B cell (primary cell): ENCODE results near the gene TRAPPC1. TPM values are rescaled to one million over a fixed set of nuclear protein-coding genes. Genes with fewer than 3 reads are reported as not detected.

Experiments used
- ATAC-seq: fragments of 200-7000 bp; cut with Tn5 transposase; one replicate; pipeline ENCODE4 v1.10.0; 2021; ENCODE audit warnings: low read depth, mild to moderate bottlenecking, moderate number of reproducible peaks, moderate library complexity
- CTCF ChIA-PET: fragments of 350-600 bp; sonication (Branson Sonifier 250); formaldehyde crosslinking; loops from one replicate; lab custom pipeline; 2021; ENCODE audit warnings: antibody characterized with exemption, inconsistent platforms; lab: Charles Lee
- POLR2A ChIA-PET: fragments of 350-600 bp; sonication (Branson Sonifier 250); formaldehyde crosslinking; loops from one replicate; lab custom pipeline; 2021; ENCODE audit warnings: antibody characterized with exemption; lab: Charles Lee
- DNase-seq: peaks from one replicate; pipeline ENCODE4 v3.0.0; 2013
- H2AFZ ChIP-seq: 2 replicates; pipeline ENCODE4 v1.6.1; 2012; ENCODE audit warnings: mild to moderate bottlenecking, low read depth, low read length; ENCODE audit not compliant: insufficient read depth, poor library complexity, severe bottlenecking
- H3K27ac ChIP-seq, 2 donors: 1 replicate in 1 of 2; 2 replicates in 1 of 2; pipeline ENCODE4 v1.5.1; 2012 to 2013; ENCODE audit warnings: low read length in 2 of 2, mild to moderate bottlenecking in 2 of 2, moderate library complexity in 1 of 2
- H3K27me3 ChIP-seq, 4 experiments: fragments of 200-600 bp in 1 of 4; sonication (generic) in 1 of 4; replicated peaks in 1 of 4; 1 replicate in 2 of 4; 2 replicates in 2 of 4; pipeline versions ENCODE4 v1.6.1 to v1.7.0; 2013 to 2016; ENCODE audit warnings: low read length in 3 of 4, mild to moderate bottlenecking in 2 of 4, mixed read lengths in 1 of 4, moderate library complexity in 1 of 4; ENCODE audit not compliant: insufficient read depth in 4 of 4, control insufficient read depth in 3 of 4; ENCODE audit errors: control extremely low read depth in 1 of 4
- H3K36me3 ChIP-seq, 2 experiments: replicated peaks in 1 of 2; 1 replicate in 1 of 2; 2 replicates in 1 of 2; pipeline versions ENCODE4 v1.6.1 to v1.7.1; 2013; ENCODE audit warnings: low read length in 1 of 2; ENCODE audit not compliant: insufficient read depth in 2 of 2, control insufficient read depth in 1 of 2; ENCODE audit errors: control extremely low read depth in 1 of 2, extremely low read depth in 1 of 2
- H3K4me1 ChIP-seq, 2 donors: fragments of 200-600 bp in 1 of 2; sonication (generic) in 1 of 2; 1 replicate in 1 of 2; 2 replicates in 1 of 2; pipeline versions ENCODE4 v1.5.1 to v1.6.1; 2013 to 2017; ENCODE audit warnings: low read length in 2 of 2; ENCODE audit not compliant: control insufficient read depth in 2 of 2, insufficient read depth in 2 of 2
- H3K4me2 ChIP-seq: replicated peaks from 2 replicates; pipeline ENCODE3; 2012; ENCODE audit warnings: mild to moderate bottlenecking, low read depth, low read length; ENCODE audit not compliant: poor library complexity, severe bottlenecking
- H3K4me3 ChIP-seq, 5 experiments: fragments of 200-600 bp in 1 of 5; sonication (generic) in 1 of 5; 1 replicate in 3 of 5; 2 replicates in 2 of 5; pipeline versions ENCODE4 v1.5.1 to v1.7.0; 2011 to 2016; ENCODE audit warnings: low read length in 4 of 5, mild to moderate bottlenecking in 4 of 5, low read depth in 2 of 5, control low read depth in 1 of 5, moderate library complexity in 1 of 5; ENCODE audit not compliant: insufficient read depth in 1 of 5; ENCODE audit errors: control extremely low read depth in 1 of 5, extremely low read depth in 1 of 5
- H3K79me2 ChIP-seq: fragments of 200-600 bp; sonication (generic); one replicate; pipeline ENCODE4 v1.6.0; 2016; ENCODE audit warnings: low read length; ENCODE audit not compliant: control insufficient read depth, insufficient read depth
- H3K9ac ChIP-seq: fragments of 200-600 bp; sonication (generic); 2 replicates; pipeline ENCODE4 v1.6.1; 2017; ENCODE audit warnings: mild to moderate bottlenecking, low read length, moderate library complexity
- H3K9me3 ChIP-seq, 3 donors: one replicate each; pipeline versions ENCODE4 v1.6.1 to v1.7.1; 2013; ENCODE audit warnings: low read length in 2 of 3; ENCODE audit not compliant: control insufficient read depth in 2 of 3, insufficient read depth in 1 of 3; ENCODE audit errors: control extremely low read depth in 1 of 3
- H4K20me1 ChIP-seq: 2 replicates; pipeline ENCODE4 v1.6.0; 2012; ENCODE audit warnings: mild to moderate bottlenecking, low read length; ENCODE audit not compliant: insufficient read depth, control insufficient read depth, poor library complexity, severe bottlenecking
- H3K27ac Mint-ChIP-seq: one replicate; pipeline ENCODE4 v1.8.0; 2021; ENCODE audit warnings: mixed read lengths
- H3K27me3 Mint-ChIP-seq: one replicate; pipeline ENCODE4 v1.8.0; 2021; ENCODE audit warnings: mixed read lengths
- H3K4me1 Mint-ChIP-seq: one replicate; pipeline ENCODE4 v1.8.0; 2021; ENCODE audit warnings: mixed read lengths
- H3K4me3 Mint-ChIP-seq: one replicate; pipeline ENCODE4 v1.8.0; 2021; ENCODE audit warnings: mixed read lengths
- H3K9me3 Mint-ChIP-seq: one replicate; pipeline ENCODE4 v1.8.0; 2022; ENCODE audit warnings: mixed read lengths; ENCODE audit not compliant: insufficient read depth
- CTCF ChIP-seq: fragments of 200-600 bp; IDR thresholded peaks from one replicate; pipeline ENCODE4 v1.8.0; 2022; ENCODE audit warnings: antibody characterized with exemption, mild to moderate bottlenecking
- EZH2 ChIP-seq: IDR thresholded peaks from 2 replicates; pipeline ENCODE4 v1.6.1; 2012; ENCODE audit warnings: borderline replicate concordance, low read depth, mild to moderate bottlenecking, moderate library complexity, low read length; ENCODE audit not compliant: insufficient read depth, poor library complexity, severe bottlenecking
- WGBS: methylation state at CpG from one replicate; pipeline ENCODE4 v1.1.5; 2013; ENCODE audit warnings: missing lambda C conversion rate; ENCODE audit not compliant: insufficient coverage; 5-methylcytosine and 5-hydroxymethylcytosine counted together
- intact Hi-C: fragments of 100-400 bp; cut with micrococcal nuclease; formaldehyde crosslinking; loops from one replicate; pipeline ENCODE4 v1.10.0; 2022
- polyA plus RNA-seq: library from polyadenylated mRNA; depleted of rRNA; stranded (reverse); fragments of >200 nt; gene quantifications from 2 replicates; pipeline ENCODE4 v1.2.3, GENCODE V29; 2012
- total RNA-seq, 2 donors: library from RNA; stranded (reverse); fragments of 120-200 nt in 1 of 2; gene quantifications; 1 replicate in 1 of 2; 2 replicates in 1 of 2; pipeline versions ENCODE4 v1.2.3 to v1.2.4, GENCODE V29; 2013 to 2022

TRAPPC1 gene
- total and polyA plus RNA-seq, 2 donors (not counting 1 experiment from before 2014, with no cell fraction given), result 118 to 173 TPM

DNA sequence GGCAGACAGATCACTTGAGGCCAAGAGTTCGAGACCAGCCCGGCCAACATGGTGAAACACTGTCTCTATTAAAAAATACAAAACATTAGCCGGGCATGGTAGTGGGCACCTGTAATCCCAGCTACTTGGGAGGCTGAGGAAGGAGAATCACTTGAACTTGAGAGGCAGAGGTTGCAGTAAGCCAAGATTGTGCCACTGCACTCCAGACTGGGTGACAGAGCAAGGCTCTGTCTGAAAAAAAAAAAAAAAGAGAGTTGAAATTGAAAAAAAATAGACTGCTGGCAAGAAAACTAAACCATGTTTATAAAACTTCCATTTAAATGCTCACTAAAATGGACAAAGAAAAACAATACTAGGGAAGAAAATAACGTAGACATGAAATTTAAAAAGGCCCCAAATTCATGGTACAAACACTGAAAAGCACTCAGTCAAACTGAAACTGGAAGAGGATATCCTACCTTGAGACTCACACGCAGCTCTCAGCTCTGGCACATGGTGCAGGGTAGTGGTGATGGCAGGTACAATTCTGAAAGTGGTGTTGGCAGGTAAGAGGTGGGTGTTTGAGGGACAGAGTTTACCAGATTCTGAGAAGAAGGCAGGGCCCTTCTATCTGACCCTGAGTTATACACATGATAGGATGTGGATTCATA lies 19.5 kb upstream of the TRAPPC1 start:
- H3K4me1 Mint-ChIP-seq, result peaks cover 11% of the 10 kb centered on the region
- Histone ChIP-seq H3K4me1 (peaks cover 8 to 9% of the 10 kb centered on the region in 2 donors), H2AFZ (peak overlapping the region; percentile 47), H4K20me1 (no peaks in the 10 kb centered on the region), H3K4me3 (no peak overlapping the region), H3K4me2 (peak overlapping the region; percentile 8), H3K79me2 (no peaks in the 10 kb centered on the region), H3K36me3 (peaks cover 9 to 22% of the 10 kb centered on the region in 2 experiments), H3K27ac (peak overlapping the region in 1 of 2 donors; percentile 60), H3K27me3 (no peaks in the 10 kb centered on the region), H3K9me3 (no peaks in the 10 kb centered on the region), H3K9ac (no peak overlapping the region)
- ATAC-seq (peak; percentile 56), DNase-seq (peak; percentile 47)
- H3K27ac Mint-ChIP-seq, result peak overlapping the region; percentile 51
- POLR2A ChIA-PET, result no interaction called here
- no peak overlapping the region for H3K4me3 Mint-ChIP-seq
- CTCF ChIA-PET, result interaction anchor here (0.6 kb wide), 1 partner anchor 123 kb away, joined by 3 read pairs; no protein-coding TSS in a partner anchor
- 40% methylated on average over 1 of the region's 5 CpGs for WGBS
- TF ChIP-seq CTCF, result no peak
- no peak for TF ChIP-seq EZH2
- intact Hi-C loops, result no loop called here
- no peaks in the 10 kb centered on the region for H3K27me3 Mint-ChIP-seq
- H3K9me3 Mint-ChIP-seq, result no peaks in the 10 kb centered on the region

DNA sequence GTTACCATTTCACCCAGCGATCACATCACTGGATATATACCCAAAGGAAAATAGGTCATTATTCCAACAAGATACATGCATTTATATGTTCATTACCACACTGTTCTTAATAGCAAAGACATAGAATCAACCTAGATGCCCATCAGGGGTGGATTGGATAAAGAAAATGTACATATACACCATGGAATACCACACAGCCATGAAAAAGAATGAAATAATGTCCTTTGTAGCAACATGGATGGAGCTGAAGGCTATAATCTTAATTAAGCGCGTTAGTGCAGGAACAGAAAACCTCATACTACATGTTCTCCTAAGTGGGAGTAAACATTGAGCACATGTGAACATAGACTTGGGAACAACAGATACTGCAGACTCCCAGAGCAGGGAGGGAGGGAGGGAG lies 18.8 kb upstream of the TRAPPC1 start:
- no peak overlapping the region for H2AFZ ChIP-seq
- no peaks in the 10 kb centered on the region for H3K9me3 ChIP-seq
- H3K27me3 ChIP-seq, result no peaks in the 10 kb centered on the region
- H4K20me1 ChIP-seq, result no peaks in the 10 kb centered on the region
- Mint-ChIP-seq H3K4me3 (no peak overlapping the region), H3K27me3 (no peaks in the 10 kb centered on the region), H3K27ac (no peak overlapping the region), H3K9me3 (no peaks in the 10 kb centered on the region), H3K4me1 (peaks cover 11% of the 10 kb centered on the region)
- H3K4me3 ChIP-seq, result no peak overlapping the region
- POLR2A ChIA-PET, result no interaction called here
- H3K9ac ChIP-seq, result no peak overlapping the region
- no peaks in the 10 kb centered on the region for H3K79me2 ChIP-seq
- CTCF ChIA-PET, result no interaction called here
- no peak for TF ChIP-seq EZH2
- H3K27ac ChIP-seq, result no peak overlapping the region
- DNase-seq, result no peak
- H3K4me1 ChIP-seq, result peaks cover 9 to 11% of the 10 kb centered on the region in 2 donors
- ATAC-seq, result no peak
- intact Hi-C loops, result no loop called here
- H3K4me2 ChIP-seq, result no peak overlapping the region
- no CpG with 5 or more reads among the region's 3 CpGs for WGBS
- H3K36me3 ChIP-seq, result peaks cover 11 to 29% of the 10 kb centered on the region in 2 experiments
